CD4-positive, alpha-beta T cell treated with Interleukin-6 at 100 ng/mL for 8 hours (primary cell): ENCODE data around the gene SLC6A11.

ENCODE experiments used
- DNase-seq: peaks from one replicate; pipeline ENCODE4 v3.0.0-alpha.2; 2020; ENCODE audit warnings: mixed read lengths, low spot score

The SLC6A11 gene

GRCh38 chr3:10841100-10841499, 25.1 kb downstream of the SLC6A11 start:
- no peak for DNase-seq

- no peak for DNase-seq
Observed at GRCh38 chr3:10843378-10843777, 27.4 kb downstream of the SLC6A11 start.

- DNase-seq, result no peak
Observed at GRCh38 chr3:10845001-10845761, 29.2 kb downstream of the SLC6A11 start.

- DNase-seq, result no peak
Observed at GRCh38 chr3:10845839-10846656, 30.0 kb downstream of the SLC6A11 start.

- DNase-seq, result no peak
Observed at GRCh38 chr3:10846657-10846975, 30.6 kb downstream of the SLC6A11 start.

- no peak for DNase-seq
Observed at GRCh38 chr3:10848261-10848660, 32.2 kb downstream of the SLC6A11 start.

GRCh38 chr3:10852066-10852808, 36.2 kb downstream of the SLC6A11 start:
- no peak for DNase-seq

- no peak for DNase-seq
Observed at GRCh38 chr3:10855083-10855870, 39.2 kb downstream of the SLC6A11 start.

GRCh38 chr3:10855871-10856662, 40.0 kb downstream of the SLC6A11 start:
- DNase-seq, result no peak

- DNase-seq, result no peak
Observed at GRCh38 chr3:10857235-10857634, 41.2 kb downstream of the SLC6A11 start.

GRCh38 chr3:10858091-10858490, 42.1 kb downstream of the SLC6A11 start:
- DNase-seq, result no peak

- no peak for DNase-seq
Observed at GRCh38 chr3:10867384-10867783, 51.4 kb downstream of the SLC6A11 start.

- no peak for DNase-seq
Observed at GRCh38 chr3:10869460-10869859, 53.4 kb downstream of the SLC6A11 start.

GRCh38 chr3:10870296-10870695, 54.3 kb downstream of the SLC6A11 start:
- no peak for DNase-seq

GRCh38 chr3:10873415-10873814, 57.4 kb downstream of the SLC6A11 start:
- DNase-seq, result no peak

GRCh38 chr3:10875914-10876313, 59.9 kb downstream of the SLC6A11 start:
- DNase-seq, result no peak

GRCh38 chr3:10876661-10877060, 60.6 kb downstream of the SLC6A11 start:
- DNase-seq, result no peak

- DNase-seq, result no peak
Observed at GRCh38 chr3:10882851-10883250, 66.8 kb downstream of the SLC6A11 start.

- no peak for DNase-seq
Observed at GRCh38 chr3:10883478-10884234, 67.6 kb downstream of the SLC6A11 start.

GRCh38 chr3:10887015-10887414, 71.0 kb downstream of the SLC6A11 start:
- no peak for DNase-seq
